NCI-H2029 treated with DMSO at 0.1 percent for 48 hours (cell line): Measurements from ENCODE around the gene PTPN18.
"Not testable (repeated sequence)": the region's sequence is repeated elsewhere in the genome, so short reads cannot be mapped to it uniquely, and the experiment has no call there.

Experiments
- DNase-seq: peaks from one replicate; lab custom pipeline; 2025; lab: John Stamatoyannopoulos, UW

Gene PTPN18

DNA sequence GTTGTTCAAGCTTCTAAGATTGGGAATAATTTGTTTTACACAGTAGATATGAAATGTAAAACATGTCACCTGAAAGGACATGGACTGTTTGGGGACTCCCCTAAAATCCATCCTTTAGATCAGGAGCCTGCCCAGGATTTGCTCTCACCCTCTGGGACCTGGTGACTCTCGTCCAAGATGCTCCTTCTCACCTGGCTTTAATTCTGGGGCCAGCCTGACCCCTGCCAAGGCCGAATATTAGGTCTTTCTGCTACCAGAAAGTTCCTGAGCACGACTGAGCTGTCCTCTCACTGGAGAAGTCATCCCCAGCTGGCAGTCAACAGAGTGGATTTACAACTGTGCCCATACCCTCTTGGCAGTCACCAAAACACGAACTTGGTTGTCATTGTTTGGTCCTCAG, 25.3 kb downstream of the PTPN18 start:
- DNase-seq = no peak

GRCh38 chr2:130381619-130382018, 25.8 kb downstream of the PTPN18 start:
- no peak for DNase-seq

DNA sequence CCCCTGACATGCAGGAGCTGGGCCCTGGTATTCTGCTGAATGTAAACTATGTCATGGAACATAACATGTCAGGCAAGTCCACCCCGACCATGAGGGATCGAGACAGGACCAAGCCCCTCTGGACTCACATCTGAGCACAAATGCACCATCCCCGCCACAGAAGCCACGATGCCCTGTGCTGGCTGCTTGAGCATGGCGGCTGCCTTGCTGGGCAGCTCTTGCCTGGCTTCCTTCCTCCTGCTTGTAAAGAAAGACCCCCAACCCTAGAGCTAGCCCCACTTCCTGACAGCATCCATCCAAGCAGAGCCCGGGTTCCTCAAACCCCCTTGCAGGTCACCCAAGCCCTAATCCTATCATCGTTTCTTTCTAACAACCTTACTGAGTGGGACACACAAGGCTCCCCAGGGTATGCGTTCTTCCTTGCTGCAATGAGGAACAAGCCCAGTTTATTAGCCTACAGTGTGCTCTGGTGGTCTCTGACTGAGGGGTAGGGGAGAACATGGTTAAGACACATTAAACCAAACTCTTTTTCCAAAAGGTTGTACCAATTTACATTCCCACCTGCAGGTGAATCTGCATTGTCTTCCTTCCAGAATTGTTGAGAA, 26.6 kb downstream of the PTPN18 start:
- DNase-seq = no peak

DNA sequence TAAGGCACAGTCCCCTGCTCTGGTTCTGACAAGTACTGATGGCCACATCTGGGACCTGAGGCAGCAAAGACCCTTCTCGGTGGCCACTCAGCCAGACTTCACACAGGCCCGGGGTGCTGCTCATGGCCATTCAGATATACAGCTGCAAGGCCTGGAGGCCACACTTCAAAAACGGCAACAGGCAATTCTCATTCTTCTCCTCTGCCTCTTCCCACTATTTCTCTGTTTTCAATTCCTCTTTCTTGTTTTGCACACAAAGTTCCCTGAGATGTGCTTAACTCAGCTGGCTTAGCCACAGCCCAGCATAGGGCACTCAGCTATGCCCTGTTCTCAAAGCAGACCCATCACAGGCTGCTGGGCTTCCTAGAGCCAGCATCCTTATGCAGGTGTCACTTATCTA, 29.9 kb downstream of the PTPN18 start:
- no peak for DNase-seq

DNA sequence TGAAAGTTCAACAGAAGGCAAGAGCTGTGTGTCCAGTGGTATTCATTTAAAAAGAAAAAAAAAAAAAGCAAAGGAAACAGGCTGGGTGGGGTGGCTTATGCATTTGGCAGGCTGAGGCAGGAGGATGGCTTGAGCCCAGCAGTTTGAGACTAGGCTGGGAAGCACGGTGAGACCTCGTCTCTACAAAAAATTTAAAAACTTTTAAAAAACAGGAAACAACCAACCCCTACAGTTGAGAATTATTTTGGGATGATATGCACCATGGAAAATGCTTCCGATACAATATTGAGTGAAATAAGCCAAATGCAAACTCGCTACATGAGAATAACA, 31.2 kb downstream of the PTPN18 start:
- no peak for DNase-seq

DNA sequence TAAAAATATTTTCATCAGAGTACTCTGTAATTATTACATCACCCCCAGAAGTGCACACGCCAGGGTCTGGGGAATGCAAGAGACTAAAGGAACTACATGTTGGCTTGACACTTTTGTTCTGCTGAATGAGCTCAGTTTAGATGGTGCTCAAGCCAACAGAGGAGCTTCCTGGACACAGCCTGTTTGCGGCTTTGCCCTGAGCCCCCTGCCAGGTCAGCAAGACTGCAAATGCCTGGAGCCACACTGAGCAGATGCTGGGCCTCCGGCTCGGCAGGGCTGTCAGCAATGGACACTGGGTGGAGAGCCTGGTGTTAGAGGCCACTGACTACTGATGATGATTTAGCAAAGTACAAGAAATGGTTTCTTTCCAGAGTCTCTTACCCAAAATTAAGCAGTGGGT, 31.9 kb downstream of the PTPN18 start:
- DNase-seq = no peak

GRCh38 chr2:130388221-130388907, 32.5 kb downstream of the PTPN18 start:
- no peak for DNase-seq

DNA sequence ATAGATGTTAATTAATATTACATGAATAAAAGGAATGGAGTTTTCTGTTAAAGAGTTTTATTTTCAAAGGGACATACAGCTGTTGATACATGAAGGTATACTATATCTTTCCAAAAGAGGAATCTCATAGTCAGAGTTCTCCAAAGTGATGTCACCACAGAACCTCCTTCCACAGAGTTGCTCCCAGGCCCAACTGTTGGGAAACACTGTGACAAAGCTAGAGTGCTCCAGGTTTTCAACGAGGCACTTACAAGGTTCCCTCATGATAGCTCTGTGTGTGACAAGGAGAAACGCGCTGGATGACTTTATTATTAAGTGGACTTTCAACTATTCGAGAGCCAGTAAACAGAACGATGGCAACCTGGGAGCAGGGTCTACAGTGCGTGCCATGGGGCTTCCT, 33.5 kb downstream of the PTPN18 start:
- DNase-seq = no peak

DNA sequence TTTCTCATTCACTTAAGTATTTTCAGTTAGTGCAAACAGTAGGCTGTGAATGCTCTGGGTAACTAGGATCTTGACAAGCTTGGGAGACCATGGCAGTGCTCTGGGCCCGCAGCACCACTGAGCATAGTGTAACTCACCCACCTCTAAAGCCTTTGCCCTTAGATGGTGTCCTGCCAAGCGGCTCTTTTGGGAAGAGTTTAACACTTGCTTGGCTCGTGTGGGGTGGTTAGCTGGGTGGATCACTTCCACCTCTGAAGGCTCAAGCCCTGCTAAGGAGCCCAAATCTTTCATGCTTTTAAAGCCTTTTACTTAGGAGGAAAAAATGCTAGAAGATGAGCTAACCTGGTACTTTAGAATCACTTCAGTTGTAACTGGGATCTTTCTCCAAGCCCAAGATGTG, 33.9 kb downstream of the PTPN18 start:
- DNase-seq = no peak

- no peak for DNase-seq
These were observed 34.7 kb downstream of the PTPN18 start for GRCh38 chr2:130390460-130391057.

GRCh38 chr2:130391058-130391871, 35.4 kb downstream of the PTPN18 start:
- DNase-seq = peak; percentile 42

- DNase-seq = no peak
These were observed 36.2 kb downstream of the PTPN18 start for GRCh38 chr2:130391872-130392670.

GRCh38 chr2:130393318-130393910, 37.6 kb downstream of the PTPN18 start:
- DNase-seq = no peak

- not testable (repeated sequence) for DNase-seq
These were observed 50.4 kb downstream of the PTPN18 start for GRCh38 chr2:130406280-130406679.

DNA sequence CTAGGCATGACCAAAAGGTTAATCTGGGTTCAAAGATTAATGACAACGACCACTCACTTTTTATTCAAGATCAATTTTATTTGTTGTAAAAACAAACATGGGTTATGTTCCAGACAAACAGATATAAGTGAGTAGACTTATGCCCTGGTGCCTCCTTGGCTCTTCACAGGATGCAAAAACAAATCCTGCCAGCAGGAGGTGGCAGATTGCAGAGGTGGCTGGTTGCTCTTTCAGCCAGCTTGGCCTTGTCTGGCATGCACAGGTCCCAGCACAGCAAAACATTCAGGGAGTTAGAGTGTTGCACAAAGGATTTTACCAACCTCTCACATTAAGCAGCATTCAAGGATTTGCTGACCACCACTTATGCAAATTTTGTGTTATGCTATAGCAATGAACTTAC, 60.8 kb downstream of the PTPN18 start:
- not testable (repeated sequence) for DNase-seq

DNA sequence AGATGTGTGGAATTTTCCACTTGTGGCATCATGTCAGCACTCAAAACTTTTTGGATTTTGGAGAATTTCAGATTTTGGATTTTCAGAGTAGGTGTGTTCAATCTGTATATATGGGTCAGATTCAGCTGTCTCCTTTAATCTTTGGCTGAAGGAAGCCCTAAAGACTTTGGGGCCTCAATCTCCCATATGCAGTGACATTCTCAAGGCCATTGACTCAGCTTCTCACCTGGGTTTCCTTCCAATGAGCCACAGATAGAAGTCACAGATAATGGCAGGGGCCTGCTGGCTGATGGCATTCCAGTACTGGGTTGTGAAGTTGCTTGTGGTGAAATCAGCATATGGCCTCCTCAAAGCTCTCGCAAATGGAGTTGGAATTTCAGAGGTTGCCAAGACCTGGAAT, 63.0 kb downstream of the PTPN18 start:
- not testable (repeated sequence) for DNase-seq
